Daoy (cell line): ENCODE data around the gene RBM22. TPM values are rescaled to one million over a fixed set of nuclear protein-coding genes. Genes with fewer than 3 reads are reported as not detected.

ENCODE experiments used
- DNase-seq: peaks from one replicate; pipeline ENCODE4 v3.0.0-alpha.2; 2015; ENCODE audit warnings: low read depth
- total RNA-seq: library from RNA; depleted of rRNA; stranded (reverse); fragments of >200 nt; shearing (Covaris generic); gene quantifications from 2 replicates; pipeline ENCODE4 v1.2.3, GENCODE V29; 2014

The RBM22 gene
- total RNA-seq, 1 experiment from 2014 or later = 51.4 TPM

GRCh38 chr5:150672237-150672883 lies 28.5 kb downstream of the RBM22 start:
- DNase-seq = peak; percentile 50

- no peak for DNase-seq
These were observed 29.2 kb downstream of the RBM22 start for GRCh38 chr5:150671509-150672236.

- no peak for DNase-seq
These were observed 29.9 kb downstream of the RBM22 start for GRCh38 chr5:150670948-150671310.

GRCh38 chr5:150670275-150670947 lies 30.5 kb downstream of the RBM22 start:
- DNase-seq = no peak

GRCh38 chr5:150665044-150665443 lies 35.8 kb downstream of the RBM22 start:
- DNase-seq = no peak

- no peak for DNase-seq
These were observed 36.9 kb downstream of the RBM22 start for GRCh38 chr5:150663936-150664335.

- DNase-seq = no peak
These were observed 37.9 kb downstream of the RBM22 start for GRCh38 chr5:150662731-150663516.

GRCh38 chr5:150661821-150662596 lies 38.9 kb downstream of the RBM22 start:
- DNase-seq = no peak

- DNase-seq = no peak
These were observed 39.8 kb downstream of the RBM22 start, which contains the start of gene MYOZ3 for GRCh38 chr5:150661086-150661485. TSS of gene MYOZ3 (plus strand) at chr5:150661251. CDS start at chr5:150662942, 1,691 bp downstream.

- no peak for DNase-seq
These were observed 40.6 kb downstream of the RBM22 start for GRCh38 chr5:150660108-150660831.

- no peak for DNase-seq
These were observed 41.3 kb downstream of the RBM22 start for GRCh38 chr5:150659360-150660107.

- no peak for DNase-seq
These were observed 42.1 kb downstream of the RBM22 start for GRCh38 chr5:150658699-150659265.

- DNase-seq = no peak
These were observed 42.7 kb downstream of the RBM22 start for GRCh38 chr5:150658121-150658520.

- peak; percentile 82 for DNase-seq
These were observed 44.4 kb downstream of the RBM22 start for GRCh38 chr5:150656191-150657132.

- no peak for DNase-seq
These were observed 45.6 kb downstream of the RBM22 start for GRCh38 chr5:150655221-150655620.

GRCh38 chr5:150653762-150654556 lies 46.9 kb downstream of the RBM22 start:
- no peak for DNase-seq

GRCh38 chr5:150653145-150653761 lies 47.6 kb downstream of the RBM22 start:
- DNase-seq = peak; percentile 57
